ENCODE data around the gene FAM13A. TPM values are rescaled to one million over a fixed set of nuclear protein-coding genes. Genes with fewer than 3 reads are reported as not detected.

Gene FAM13A
- total RNA-seq, 4 donors from 2014 or later, result 72.3 to 105 (median 90.0) TPM

- no peak for DNase-seq
- no peak overlapping the region for H3K27ac ChIP-seq
- H3K4me1 ChIP-seq, result no peaks in the 10 kb centered on the region
- TF ChIP-seq POLR2A (IDR thresholded peaks at IDR 0.05) (no peak), CTCF (IDR thresholded peaks at IDR 0.05) (no peak)
- no peaks in the 10 kb centered on the region for H3K9me3 ChIP-seq
- H3K4me3 ChIP-seq, result no peak overlapping the region
- no peaks in the 10 kb centered on the region for H3K27me3 ChIP-seq
- peaks cover 0 to 47% (median 0%) of the 10 kb centered on the region in 3 donors for H3K36me3 ChIP-seq
Observed at GRCh38 chr4:88734403-88734949, 322.5 kb downstream of the FAM13A start.

DNA sequence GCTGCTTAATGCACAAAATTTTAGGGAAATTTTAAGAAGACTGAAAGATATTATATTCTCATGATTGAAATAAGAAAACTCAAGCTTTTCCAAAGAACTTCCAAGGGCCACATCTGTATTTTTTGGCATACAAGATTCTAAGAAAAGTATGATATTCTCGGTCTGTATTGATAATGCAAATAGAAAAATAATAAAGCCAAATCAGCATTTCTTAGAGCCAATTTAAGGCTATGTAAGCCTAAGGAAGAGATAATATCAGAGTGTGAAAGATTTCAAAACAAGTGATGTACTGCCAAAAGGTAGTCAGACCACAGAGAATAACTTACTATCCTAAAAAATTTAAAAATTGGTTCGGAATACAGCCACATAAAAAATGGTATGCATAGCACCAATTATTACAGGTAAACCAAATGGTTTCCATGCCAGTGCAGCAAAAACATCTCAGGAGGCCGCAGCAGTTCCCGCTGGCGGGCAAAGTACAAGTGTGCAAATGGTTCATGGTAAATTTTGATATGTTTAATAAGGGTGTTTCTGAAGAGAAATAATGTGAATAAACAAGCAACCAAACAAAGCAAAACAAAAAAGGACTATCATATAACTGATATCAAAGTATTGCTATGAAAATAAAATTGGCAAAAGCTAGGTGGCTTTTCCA, 324.1 kb downstream of the FAM13A start:
- H3K36me3 ChIP-seq, result peaks cover 0 to 50% (median 0%) of the 10 kb centered on the region in 3 donors
- DNase-seq, result no peak
- no peaks in the 10 kb centered on the region for H3K4me1 ChIP-seq
- no peaks in the 10 kb centered on the region for H3K9me3 ChIP-seq
- no peak overlapping the region for H3K27ac ChIP-seq
- H3K27me3 ChIP-seq, result no peaks in the 10 kb centered on the region
- TF ChIP-seq CTCF (IDR thresholded peaks at IDR 0.05), result no peak
- no peak for TF ChIP-seq POLR2A (IDR thresholded peaks at IDR 0.05)
- H3K4me3 ChIP-seq, result no peak overlapping the region

GRCh38 chr4:88731381-88731780, 325.6 kb downstream of the FAM13A start:
- Histone ChIP-seq H3K9me3 (no peaks in the 10 kb centered on the region), H3K36me3 (peaks cover 0 to 56% (median 0%) of the 10 kb centered on the region in 3 donors)
- TF ChIP-seq CTCF (IDR thresholded peaks at IDR 0.05) (no peak), POLR2A (IDR thresholded peaks at IDR 0.05) (no peak)

GRCh38 chr4:88730811-88731210, 326.2 kb downstream of the FAM13A start:
- Histone ChIP-seq H3K4me1 (no peaks in the 10 kb centered on the region), H3K27me3 (no peaks in the 10 kb centered on the region), H3K4me3 (no peak overlapping the region), H3K27ac (no peak overlapping the region), H3K9me3 (no peaks in the 10 kb centered on the region), H3K36me3 (peaks cover 0 to 56% (median 0%) of the 10 kb centered on the region in 3 donors)
- no peak for DNase-seq
- no peak for TF ChIP-seq CTCF (IDR thresholded peaks at IDR 0.05)
- no peak for TF ChIP-seq POLR2A (IDR thresholded peaks at IDR 0.05)

More at GRCh38 chr4:88731381-88731780, 325.6 kb downstream of the FAM13A start:
- no peak overlapping the region for H3K27ac ChIP-seq
- no peak for DNase-seq
- no peaks in the 10 kb centered on the region for H3K4me1 ChIP-seq
- H3K27me3 ChIP-seq, result no peaks in the 10 kb centered on the region
- no peak overlapping the region for H3K4me3 ChIP-seq

- no peak overlapping the region for H3K4me3 ChIP-seq
- no peak overlapping the region for H3K27ac ChIP-seq
- peaks cover 0 to 68% (median 0%) of the 10 kb centered on the region in 3 donors for H3K36me3 ChIP-seq
- H3K4me1 ChIP-seq, result no peaks in the 10 kb centered on the region
- H3K9me3 ChIP-seq, result no peaks in the 10 kb centered on the region
- no peaks in the 10 kb centered on the region for H3K27me3 ChIP-seq
- DNase-seq, result no peak
- TF ChIP-seq POLR2A (IDR thresholded peaks at IDR 0.05) (no peak), CTCF (IDR thresholded peaks at IDR 0.05) (no peak)
Observed at GRCh38 chr4:88729146-88729760, 327.7 kb downstream of the FAM13A start.
